GM18511 (cell line): ENCODE results near the gene SOX10.

ENCODE experiments used
- ATAC-seq: cut with Tn5 transposase; IDR thresholded peaks from one replicate; pipeline ENCODE4 v1.9.1; 2021; ENCODE audit warnings: mild to moderate bottlenecking, moderate library complexity; ENCODE audit not compliant: unreplicated experiment

Gene SOX10

DNA sequence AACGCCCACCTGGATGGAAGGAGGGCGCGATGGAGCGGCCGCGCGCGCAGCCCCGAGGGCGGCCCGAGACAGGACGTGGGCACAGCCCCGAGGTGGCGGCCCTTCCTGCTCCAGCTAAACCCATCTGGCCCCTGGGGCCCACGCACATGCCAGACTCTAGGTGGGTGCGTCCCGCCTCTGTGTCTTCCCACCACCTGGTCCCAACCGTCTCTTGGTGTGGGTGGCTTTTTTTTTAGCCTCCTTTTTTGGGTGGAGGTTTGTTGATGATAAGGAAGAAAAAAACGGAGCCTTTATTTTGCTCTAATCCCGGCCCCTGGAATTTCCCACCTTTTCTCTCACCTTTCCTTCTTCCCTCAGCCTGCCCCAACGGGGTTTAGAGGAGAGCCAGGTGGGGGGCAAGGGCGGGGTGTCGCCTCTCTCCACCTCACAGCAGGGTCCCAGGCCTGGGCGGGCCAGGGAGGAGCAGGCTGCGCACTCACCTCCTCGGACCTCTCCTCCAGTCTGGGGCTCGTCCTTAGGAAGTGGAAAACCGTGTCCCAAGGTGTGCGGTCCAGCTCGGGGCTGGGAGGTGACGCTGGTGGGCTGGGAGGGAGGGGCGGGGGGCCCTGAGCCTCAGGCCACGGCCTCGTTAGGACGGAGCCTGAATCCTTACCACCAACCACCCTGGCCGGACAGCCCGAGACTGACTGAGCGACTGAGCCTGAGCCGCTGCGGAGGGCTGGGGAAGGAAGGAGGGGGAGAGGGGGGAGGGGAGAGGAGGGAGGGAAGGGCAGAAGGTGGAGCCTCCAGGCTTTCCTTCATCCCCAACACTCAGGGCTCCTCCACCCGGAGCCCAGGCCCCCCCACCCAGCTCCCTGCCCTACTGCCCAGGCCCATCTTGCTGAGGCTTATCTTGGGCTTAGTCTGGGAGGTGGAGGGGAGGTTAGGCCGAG, at the start of gene SOX10:
Gene SOX10, minus strand, starts transcription at position 696 of the 932 bp plus-strand sequence. CDS start 771 bp downstream, outside the sequence.
- no peak for ATAC-seq

DNA sequence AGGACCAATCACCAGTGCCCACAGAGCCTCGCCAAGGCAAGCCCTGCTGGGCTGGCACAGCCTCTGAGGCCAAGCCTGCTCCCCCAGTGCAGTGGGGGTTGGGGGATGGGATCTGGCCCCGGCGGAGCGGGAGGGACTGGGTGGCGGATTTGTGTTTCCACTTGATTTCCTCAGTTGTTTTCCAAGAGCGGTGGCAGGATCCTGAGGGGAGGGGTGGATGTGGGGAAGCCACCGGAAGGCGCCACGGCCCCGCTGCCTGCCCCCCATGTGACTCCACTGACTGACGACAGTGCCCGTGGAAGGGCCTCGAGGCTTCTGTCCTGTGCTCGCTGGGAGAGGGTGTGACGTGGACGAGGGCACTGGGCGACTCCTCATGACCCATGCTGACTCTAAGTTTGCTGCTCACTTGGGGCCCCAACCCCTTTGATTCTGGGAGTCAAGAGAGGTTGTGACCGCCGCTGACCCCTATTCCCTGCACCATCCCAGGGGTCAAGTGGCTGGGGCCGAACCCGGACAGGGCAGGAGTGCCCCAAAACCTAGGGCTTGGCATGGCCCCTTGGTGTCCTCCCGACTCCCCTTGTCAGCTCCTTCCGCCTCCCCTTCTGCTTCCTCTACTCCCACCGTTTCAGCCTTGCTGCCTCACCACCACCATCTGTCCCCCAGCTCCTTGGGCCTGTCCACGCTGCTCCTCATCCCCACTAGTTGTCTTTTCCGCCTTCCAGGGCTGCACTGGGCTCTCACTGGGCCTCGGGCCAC, 49.3 kb upstream of the SOX10 start:
- ATAC-seq, result no peak

DNA sequence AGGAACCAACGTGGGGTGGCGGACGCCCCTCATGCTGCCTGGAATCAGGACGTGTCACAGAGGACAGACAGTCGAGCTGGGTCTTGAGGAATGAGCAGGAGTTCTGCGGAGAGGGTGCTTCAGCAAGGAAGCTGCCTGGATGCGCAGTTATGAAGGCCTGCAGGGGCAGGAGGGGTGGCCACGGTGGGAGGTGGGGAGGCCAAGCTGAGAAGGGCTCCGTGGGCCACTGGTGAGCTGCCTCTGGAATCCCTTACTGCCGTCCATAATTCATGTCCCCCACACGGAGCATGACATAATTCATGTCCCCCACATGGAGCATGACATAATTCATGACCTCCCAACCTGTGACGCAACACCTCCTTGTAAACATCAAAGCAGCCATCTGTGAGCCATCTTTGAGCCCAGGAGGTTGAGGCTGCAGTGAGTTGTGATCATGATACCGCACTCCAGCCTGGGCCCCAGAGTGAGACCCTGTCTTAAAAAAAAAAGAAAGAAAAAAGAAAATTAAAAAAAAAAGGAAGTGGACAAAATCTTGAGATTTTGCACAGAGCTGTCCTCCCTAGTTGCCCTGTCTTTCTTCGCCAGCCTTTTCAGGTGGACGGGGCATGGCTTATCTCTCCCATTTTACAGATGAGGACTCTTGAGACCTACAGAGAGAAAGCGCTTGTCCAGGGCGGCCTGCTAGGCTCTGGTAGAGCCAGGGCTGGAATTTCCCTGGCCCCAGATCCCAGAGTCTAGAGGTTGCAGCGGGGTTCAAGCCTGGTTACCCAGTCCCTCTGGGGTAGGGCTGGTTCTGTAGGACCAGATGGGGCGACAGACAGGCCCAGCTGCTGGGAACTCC, 48.5 kb upstream of the SOX10 start:
- ATAC-seq, result no peak

DNA sequence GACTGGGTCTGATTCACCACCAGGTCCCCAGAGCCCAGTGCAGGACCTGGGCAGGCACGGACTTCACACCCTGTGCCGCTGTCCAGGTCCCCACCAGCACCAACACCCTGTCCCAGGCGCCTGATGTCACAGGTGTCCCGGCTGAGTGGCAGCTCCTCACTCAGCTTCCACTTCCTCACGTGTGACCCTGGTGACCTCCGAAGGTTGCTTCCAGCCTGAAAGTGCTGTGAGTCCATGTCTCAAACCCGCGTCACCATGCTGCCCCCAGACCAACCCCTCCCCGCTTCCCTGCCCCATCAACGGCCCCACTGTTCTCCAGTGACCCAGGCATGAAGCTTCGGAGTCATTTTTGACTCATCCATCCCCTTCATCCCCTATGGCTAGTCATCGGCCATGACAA, 47.1 kb upstream of the SOX10 start:
- ATAC-seq, result no peak

DNA sequence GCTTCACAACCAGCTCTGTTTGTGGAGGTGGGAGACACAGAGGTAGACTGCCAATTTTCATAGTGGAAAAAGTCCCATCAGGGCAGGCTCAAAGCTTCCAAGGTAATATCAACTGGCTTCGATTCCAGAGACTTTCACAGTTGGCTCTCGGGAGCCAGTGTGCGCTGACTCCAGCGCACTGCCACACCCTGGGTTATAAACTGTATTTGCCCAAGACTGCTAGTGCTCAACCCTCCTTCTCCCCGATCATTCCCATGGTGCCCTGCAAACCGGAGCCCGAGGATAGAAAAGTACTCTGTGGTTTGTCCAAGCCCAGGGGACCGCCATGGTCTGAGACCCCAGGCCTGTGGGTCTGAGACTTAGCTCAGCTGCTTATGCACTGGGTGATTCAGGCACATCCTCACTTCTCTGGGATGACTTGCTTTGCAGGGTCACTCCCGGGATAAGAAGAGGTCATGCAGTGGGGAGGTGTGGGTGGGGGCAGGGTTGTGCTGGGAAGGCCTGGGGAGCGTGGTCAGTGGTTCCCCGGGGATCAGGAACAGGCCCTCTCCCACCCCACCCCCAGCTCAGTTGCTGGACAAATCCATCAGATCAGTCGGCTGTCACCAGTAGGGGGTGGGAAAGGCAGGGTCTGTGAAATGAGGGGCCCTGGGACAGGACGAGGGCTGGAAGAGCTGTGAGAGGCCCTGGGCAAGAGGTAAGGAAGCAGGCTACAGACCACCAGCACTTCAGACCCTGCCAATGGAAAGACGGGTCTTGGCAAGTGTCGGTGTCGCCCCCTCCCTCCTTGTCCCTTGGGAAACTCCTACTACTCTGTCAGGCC, 46.2 kb upstream of the SOX10 start:
- no peak for ATAC-seq

DNA sequence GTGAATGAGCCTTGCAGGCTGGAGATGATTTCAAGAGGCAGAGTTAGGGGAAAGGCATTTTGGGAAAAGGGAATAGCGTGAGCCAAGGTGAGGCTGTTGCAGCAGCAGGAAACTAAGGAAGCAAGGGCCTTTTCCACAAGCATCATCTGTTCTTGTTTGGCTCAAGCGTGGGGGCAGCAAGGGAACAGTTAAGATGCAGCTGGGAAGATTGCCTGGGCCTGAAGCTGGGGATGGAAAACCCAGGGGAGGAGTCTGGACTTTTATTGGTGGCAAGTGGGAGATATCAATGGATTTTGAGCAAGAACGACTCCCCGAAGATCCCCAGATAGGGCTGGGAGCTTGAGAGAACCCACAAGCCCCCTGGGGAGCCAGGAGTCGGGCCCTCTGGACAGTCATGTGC, 45.5 kb upstream of the SOX10 start:
- no peak for ATAC-seq

DNA sequence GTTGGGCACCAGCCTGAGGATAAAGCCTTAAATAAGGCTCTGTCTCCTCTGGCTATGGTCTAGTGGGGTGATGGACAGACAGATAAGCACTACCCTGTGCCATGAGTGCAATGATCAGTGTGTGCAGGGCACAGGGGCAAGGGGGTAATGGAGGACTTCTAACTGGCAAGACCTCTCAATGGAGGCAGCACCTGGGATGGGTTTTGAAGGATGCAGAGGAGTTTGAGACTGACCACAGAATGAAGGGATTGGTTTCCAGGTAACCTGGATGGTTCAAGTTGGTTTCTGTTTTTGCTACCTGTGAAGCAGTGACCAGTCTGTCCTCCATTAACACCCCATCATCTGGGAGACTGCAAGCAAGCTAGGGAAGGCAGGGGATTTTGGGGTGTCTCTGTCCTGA, 45.0 kb upstream of the SOX10 start:
- ATAC-seq, result no peak

DNA sequence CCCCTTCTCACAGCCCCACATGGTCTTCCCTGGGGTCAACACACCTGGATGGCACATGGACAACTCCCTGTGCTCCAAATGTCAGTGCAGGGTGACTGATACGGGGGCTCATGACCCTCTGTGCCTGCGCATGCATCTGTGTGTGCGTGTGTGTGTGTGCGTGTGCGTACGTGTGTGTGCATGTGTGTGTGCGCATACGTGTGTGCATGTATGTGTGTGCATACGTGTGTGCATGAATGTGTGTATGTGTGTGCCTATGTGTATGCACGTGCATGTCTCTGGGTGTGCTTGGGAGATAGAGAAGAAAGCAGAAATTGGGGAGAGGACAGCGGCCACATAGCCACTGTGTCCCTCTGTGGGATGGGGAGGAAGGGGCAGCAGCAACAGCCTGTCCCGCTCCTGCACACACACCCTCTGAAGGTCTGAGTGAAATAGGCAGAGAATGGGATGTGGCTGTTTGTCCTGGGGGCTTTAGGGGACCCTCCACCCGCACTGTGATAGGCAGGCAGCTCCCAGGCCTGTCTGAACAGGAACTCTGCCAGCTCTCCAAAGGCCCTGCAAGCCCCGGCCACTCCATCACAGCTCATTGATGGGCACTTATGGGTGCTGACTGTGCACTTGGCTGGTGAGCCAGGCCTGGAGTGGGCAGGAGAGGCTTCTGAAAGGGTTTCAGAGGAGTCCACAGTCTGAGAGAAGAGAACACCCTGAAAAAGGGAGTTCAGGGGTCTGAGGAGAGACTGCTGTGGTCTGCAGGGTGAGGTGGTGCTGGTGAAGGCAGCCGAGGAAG, 44.2 kb upstream of the SOX10 start:
- no peak for ATAC-seq

DNA sequence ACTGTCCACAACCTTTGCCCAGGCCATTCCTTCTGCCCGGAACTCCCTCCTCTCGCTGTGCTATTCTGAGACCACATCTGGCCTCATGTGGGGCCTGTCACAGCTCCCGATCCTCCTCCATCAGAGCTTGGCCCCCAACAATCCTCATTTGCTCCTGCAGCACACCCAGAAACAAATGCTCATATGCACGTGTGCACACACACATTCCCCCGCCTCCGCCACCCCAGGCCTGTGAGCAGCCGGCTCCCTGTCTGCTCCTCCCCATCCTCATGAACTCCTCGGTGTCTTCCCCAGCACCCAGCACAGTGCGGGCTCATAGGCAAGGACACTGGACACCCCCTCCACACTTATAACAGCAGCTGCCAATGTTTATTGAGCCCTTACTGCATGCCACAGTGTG, 43.1 kb upstream of the SOX10 start:
- no peak for ATAC-seq

DNA sequence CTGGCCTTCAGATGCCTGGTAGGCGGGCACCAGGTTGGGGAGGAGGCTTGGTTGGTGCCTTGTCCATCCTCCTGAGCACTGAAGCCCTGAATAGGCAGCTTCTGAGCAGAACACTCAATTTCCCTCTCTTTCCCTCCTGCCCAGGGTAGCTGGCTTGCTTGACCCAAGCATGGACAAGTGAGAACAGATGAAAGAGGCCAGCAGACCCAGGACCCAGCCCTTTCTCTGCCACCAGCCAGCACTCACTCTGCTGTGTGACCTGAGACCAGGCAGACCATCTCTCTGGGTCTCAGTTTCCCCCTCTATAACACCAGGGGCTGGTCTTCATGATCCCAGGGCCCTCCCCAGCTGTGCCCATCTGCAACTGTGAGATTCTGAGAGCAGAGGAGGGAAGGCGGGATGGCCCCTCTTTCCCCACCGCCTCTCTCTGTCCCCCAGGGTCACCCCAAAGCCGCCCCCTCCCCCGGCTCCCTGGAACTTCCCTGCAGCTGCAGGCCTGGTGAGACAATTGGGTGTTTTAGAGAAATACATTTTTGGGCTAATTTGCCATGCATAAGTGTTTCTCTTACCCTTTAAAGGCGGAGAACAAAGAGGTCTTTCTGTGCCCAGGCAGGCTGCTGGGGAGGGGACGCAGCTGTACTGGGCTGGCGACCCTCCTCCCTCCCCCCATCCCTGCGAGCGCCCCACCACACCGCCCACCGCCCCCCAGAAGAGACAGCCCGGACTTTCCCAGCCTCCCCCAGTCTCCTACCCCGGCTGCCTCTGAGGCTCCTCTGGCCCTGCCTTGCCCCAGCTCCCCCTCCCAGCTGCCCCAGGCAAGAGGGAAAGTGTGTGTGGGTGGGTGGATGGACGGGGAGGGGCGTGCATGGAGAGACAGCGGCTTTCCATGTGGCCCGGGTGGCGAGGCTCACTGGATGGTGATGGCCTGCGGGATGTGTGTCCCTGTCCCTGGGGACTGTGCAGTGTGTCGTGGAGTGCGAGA, 42.1 kb upstream of the SOX10 start:
- ATAC-seq, result no peak

DNA sequence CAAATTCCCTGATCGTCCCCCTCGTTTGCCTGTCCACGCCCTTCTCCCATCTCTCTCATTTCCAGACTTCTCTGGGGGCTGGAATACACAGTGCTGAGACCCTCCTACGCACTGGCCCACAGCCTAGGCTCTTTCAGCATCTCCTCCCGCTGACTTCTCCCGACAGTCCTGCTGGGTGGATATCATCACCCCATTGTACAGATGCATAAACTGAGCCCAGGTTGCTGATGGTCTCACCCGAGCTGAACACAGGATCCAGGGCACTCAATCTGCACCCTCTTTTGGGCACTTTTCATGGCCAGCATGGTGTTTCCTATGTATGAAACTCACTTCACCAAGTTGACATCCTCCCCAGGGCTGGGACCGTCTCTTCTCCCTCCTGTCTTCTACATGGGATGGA, 41.2 kb upstream of the SOX10 start:
- no peak for ATAC-seq

DNA sequence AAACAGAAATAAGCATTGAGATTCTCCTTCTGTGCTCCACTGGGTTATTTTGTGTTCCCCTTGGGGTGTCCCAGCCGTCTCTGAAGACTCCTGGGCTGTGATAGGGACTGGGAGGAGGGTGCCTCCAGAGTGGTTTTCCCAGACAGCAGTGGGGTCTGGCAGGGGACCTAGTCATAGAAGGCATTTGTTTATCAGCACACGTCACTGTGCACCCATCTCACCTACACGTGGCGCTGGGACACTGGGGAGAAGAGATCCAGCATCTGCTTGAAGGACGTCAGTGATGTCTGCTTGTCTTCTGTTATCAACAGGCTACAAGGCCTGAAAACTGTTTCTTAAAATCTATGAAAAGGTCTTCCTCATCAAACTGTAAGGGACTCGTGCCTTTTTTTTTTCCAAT, 38.7 kb upstream of the SOX10 start:
- no peak for ATAC-seq

DNA sequence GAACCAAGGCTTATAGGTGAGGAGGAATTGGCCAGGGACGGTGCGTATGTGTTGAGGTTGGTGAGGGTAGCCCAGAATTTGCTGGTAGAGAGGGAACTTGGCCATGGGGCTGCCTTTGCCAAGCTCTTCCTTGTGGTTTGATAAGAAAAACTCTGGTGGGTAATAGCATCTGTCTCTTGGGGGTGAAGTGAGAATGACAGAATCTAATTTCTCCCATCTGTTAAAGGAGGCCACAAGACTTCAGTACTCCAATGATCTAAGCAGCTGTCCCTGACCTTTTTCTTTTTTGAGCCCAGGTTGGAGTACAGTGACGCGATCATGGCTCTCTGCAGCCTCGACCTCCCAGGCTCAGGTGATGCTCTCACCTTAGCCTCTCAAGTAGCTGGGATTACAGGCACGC, 36.9 kb upstream of the SOX10 start:
- no peak for ATAC-seq

DNA sequence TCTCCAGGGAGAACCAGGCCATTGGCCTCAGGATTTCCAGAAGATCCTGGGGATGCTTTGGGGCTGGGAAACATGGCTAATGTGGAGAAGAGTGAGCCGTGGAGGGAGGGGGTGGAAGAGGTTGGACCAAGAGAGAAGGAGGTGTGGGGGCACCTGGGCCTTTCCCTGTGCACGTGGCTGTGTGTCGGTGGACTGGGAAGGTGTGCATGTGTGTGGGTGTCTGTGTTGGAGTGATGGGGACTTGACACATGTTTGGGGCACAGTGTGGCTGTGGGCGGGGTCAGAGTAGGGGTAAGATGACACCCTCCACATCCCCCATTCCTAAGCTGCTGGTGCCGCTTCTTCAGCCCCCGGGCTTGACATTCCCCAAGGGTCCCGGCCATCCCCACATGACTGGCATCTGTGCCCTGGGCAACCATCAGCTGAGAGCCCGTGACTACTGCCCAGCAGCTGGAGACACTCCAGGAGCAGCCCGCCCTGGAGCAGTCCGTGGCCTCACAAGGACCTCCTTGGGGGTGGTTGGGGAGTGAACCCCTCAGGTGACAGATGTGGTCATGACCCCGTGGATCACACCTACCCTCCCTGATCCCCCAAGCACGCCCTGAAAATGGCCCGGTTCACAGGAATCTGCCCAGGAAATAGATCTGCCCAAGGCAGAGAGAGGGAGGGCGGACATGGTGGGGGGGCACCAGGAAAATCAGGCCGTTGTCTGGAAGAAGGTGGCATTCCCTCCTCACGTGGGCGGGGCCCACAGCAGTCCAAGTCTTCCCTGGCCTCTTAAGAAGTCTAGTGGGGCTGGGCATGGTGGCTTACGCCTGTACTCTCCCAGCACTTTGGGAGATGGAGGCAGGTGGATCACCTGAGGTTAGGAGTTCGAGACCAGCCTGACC, 34.8 kb upstream of the SOX10 start:
- no peak for ATAC-seq

DNA sequence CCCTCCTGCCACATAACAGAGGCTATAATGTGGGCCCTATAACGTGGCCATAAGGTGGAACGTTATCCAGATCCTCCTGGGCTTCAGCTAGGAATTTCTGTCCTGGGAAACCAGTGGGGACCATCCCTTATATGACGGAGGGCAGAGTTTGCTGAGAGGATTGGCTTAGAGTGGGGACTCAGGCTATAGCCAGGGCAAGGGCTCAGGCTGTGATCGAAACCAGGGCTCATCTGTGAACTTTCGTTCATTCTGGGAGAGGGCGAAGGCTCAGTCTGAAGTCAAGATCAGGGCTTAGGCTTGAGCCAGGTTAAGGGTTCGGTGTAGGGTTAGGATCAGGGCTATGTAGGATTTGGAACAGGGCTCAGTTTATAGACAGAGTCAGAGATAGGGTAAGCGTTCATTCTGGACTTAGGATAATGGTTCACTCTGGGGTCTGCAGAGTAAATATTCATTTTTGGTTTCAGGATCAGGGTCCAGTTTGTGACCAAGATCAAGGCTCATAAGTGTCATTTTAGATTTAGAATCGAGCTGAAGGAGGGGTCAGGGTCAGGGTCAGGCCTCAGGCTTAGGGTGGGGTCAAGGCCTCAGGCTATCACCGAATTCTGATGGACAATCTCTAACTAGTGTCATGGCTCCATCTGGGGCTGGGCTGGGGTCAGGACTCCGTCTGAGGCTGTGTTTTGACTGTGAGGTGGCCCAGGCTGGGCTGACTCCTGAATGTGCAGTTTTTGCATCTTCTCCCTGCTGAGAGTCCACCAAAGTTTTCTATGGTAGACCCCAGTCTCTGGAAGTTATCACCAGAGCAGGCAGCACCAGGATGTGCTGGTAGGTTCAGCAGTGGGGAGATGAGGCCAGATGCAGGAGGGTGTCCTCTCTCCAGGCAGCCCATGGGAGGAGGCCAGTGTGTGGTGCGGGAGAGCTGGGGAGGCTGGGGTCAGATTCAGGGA, 33.9 kb upstream of the SOX10 start:
- no peak for ATAC-seq

DNA sequence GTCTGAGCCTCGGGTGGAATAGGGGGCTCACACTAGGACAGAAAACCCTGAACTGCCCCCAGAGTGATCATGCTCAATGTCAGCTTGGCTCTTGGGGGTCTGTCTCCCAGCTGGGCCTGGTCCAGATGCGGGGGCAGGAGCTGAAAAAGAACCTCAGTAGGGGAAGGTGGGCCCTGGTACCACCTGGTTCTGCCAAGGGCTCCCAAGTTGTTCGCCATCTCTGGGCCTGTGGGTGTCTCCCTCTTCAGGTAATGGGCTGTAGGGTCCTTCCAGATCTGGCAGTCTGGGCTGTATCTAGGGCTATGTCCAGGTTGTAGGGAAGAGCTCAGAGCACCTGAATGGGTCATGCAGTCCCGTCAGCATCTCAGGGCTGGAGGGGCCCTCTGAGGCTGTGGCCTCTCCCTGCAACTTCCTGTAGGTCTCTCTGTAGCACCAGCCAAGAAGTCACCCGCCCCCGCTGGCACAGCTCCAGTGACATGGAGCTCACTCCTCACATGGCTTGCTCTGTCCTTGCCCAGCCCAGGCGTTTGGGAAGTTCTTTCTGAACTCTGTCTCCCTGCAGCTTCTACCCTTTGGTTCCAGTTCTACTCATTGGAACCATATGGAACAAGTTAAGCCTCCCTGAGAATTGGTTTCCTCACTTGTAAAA, 33.0 kb upstream of the SOX10 start:
- no peak for ATAC-seq
